ENCODE measurements around the gene MLLT3.

Gene MLLT3

GRCh38 chr9:20364959-20365358, 257.3 kb downstream of the MLLT3 start:
- TF ChIP-seq BACH2 (CRISPR knock-in tag; IDR thresholded peaks at IDR 0.05; ENCODE audit: borderline replicate concordance): no peak
- TF ChIP-seq GLIS3 (CRISPR knock-in tag; IDR thresholded peaks at IDR 0.05): no peak
- TF ChIP-seq TCF4 (CRISPR knock-in tag; IDR thresholded peaks at IDR 0.05; ENCODE audit: borderline replicate concordance): no peak
- no peak for TF ChIP-seq TSHZ2 (CRISPR knock-in tag; IDR thresholded peaks at IDR 0.05)
- TF ChIP-seq ZFP3 (CRISPR knock-in tag; IDR thresholded peaks at IDR 0.05): no peak
- no peak for TF ChIP-seq TOX (CRISPR knock-in tag; IDR thresholded peaks at IDR 0.05; ENCODE audit: borderline replicate concordance)
- no peak for TF ChIP-seq ISL1 (CRISPR knock-in tag; IDR thresholded peaks at IDR 0.05)
- no peak for TF ChIP-seq POU6F1 (CRISPR knock-in tag; IDR thresholded peaks at IDR 0.05; ENCODE audit: borderline replicate concordance, low read depth)
- ATAC-seq: no peak

GRCh38 chr9:20363233-20363632, 259.1 kb downstream of the MLLT3 start:
- ATAC-seq: no peak

GRCh38 chr9:20361656-20362570, 260.4 kb downstream of the MLLT3 start:
- no peak for ATAC-seq
- TF ChIP-seq ZNF8 (CRISPR knock-in tag; IDR thresholded peaks at IDR 0.05) (no peak), CREB5 (CRISPR knock-in tag; IDR thresholded peaks at IDR 0.05; ENCODE audit: low read depth) (no peak), ZNF70 (CRISPR knock-in tag; IDR thresholded peaks at IDR 0.05) (no peak), CSRNP3 (CRISPR knock-in tag; IDR thresholded peaks at IDR 0.05) (no peak), BACH2 (CRISPR knock-in tag; IDR thresholded peaks at IDR 0.05; ENCODE audit: borderline replicate concordance) (no peak), ZC3H10 (CRISPR knock-in tag; IDR thresholded peaks at IDR 0.05) (no peak), RARB (CRISPR knock-in tag; IDR thresholded peaks at IDR 0.05) (no peak), TSHZ2 (CRISPR knock-in tag; IDR thresholded peaks at IDR 0.05) (no peak), PATZ1 (CRISPR knock-in tag; IDR thresholded peaks at IDR 0.05; ENCODE audit: borderline replicate concordance) (no peak), OSR1 (CRISPR knock-in tag; IDR thresholded peaks at IDR 0.05) (no peak), ARNTL (CRISPR knock-in tag; IDR thresholded peaks at IDR 0.05; ENCODE audit: borderline replicate concordance, low read depth) (no peak), GLIS3 (CRISPR knock-in tag; IDR thresholded peaks at IDR 0.05) (no peak), ZNF565 (CRISPR knock-in tag; conservative IDR thresholded peaks at IDR 0.05; ENCODE audit: low read depth) (no peak), SNAI2 (CRISPR knock-in tag; IDR thresholded peaks at IDR 0.05) (no peak), ESRRG (CRISPR knock-in tag; IDR thresholded peaks at IDR 0.05) (no peak), ZFP3 (CRISPR knock-in tag; IDR thresholded peaks at IDR 0.05) (no peak), ZFP30 (CRISPR knock-in tag; IDR thresholded peaks at IDR 0.05) (no peak)

More at GRCh38 chr9:20363233-20363632, 259.1 kb downstream of the MLLT3 start:
- TF ChIP-seq ZFP30 (CRISPR knock-in tag; IDR thresholded peaks at IDR 0.05) (no peak), ARNTL (CRISPR knock-in tag; IDR thresholded peaks at IDR 0.05; ENCODE audit: borderline replicate concordance, low read depth) (no peak), RARB (CRISPR knock-in tag; IDR thresholded peaks at IDR 0.05) (no peak)

Measured in SK-N-SH treated with all-trans-retinoic acid at 6 μM for 48 hours (cell line).